Measurements from ENCODE around the gene ANXA8.

- no peak for TF ChIP-seq POLR2A (IDR thresholded peaks at IDR 0.05)
- no peak for TF ChIP-seq EP300 (IDR thresholded peaks at IDR 0.05; ENCODE audit: low read depth)
- TF ChIP-seq CTCF (IDR thresholded peaks at IDR 0.05), result no peak
- TF ChIP-seq POLR2AphosphoS5 (IDR thresholded peaks at IDR 0.05), result no peak
Measured at GRCh38 chr10:47451273-47451997, 32.5 kb downstream of the ANXA8 start.
